ENCODE data around the gene NKD1.

Gene NKD1, protein sequence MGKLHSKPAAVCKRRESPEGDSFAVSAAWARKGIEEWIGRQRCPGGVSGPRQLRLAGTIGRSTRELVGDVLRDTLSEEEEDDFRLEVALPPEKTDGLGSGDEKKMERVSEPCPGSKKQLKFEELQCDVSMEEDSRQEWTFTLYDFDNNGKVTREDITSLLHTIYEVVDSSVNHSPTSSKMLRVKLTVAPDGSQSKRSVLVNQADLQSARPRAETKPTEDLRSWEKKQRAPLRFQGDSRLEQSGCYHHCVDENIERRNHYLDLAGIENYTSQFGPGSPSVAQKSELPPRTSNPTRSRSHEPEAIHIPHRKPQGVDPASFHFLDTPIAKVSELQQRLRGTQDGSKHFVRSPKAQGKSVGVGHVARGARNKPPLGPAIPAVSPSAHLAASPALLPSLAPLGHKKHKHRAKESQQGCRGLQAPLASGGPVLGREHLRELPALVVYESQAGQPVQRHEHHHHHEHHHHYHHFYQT

DNA sequence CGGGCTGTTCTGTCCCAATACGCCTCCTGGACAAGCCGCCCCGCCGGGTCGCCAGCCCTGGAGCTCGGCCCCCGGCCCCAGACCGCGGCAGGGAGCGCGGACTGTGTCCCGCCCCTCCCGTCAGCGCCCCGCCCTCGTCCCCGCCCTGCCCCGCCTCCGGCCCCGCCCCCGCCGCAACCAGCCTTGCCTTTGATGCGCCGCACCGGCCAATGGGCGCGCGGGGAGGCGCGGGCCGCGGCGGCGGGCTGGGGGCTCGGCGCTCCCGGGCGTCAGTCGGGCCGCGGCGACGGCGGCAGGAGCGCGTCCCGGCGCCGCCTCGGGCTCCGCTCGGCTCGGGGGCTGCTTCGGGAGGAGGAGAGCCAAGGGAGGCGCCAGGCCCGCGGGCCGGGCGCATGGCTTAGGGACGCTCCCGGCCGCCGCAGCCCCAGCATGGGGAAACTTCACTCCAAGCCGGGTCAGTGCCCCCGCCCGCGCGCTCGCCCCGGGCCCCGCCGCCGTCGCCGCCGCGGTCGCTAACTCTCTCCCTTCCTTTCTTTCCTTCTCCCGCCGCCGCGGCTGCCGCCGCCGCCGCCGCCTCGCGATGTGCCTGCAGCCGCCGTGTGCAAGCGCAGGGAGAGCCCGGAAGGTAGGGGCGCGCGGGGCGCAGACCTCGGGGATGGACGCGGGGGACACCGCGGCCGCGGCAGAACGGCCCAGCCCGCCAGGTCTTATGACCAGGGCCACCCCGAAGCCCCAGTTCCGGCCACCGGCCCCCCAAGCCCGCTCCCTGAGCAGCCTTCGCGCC is at the start of gene NKD1:
Gene NKD1, plus strand, starts transcription at position 272 of the 784 bp plus-strand sequence. Its CDS starts 158 bp downstream, at position 430.
- peak; percentile 61 for DNase-seq (ENCODE audit: low read depth)

DNA sequence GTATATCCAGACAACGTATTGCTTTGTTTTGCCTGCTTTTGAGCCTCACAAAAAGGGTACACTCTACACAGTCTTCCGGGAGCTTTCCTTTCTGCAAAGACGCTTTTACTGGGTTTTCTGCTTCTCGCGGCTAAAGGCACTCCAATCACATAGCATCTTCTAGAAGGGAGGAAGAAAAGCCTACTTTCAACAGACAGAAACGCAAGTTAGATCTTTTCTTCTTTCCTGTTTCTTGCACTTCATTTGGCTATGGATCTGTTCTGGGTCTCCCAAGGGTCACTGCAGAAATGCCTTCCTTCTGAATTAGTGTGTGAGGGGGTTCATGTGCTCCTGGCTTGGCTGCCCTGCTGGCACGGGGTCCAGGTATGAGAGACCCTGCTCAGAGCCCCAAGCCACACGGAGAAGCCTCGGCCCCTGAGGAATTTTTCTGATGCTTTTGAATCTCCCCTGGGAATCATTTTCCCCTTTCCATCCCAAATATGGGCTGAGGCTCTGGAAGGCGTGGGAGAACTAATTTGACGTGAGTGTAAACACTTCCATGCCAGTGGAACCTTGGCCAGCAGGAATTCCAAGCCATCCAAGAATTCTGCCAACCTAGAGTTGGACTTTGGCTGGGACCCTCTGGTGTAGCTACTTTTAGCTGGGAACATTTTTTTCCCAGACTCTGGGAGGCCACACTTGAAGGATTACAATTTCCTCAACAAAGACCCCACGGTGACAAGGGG is 49.6 kb upstream of the NKD1 start:
- DNase-seq (ENCODE audit: low read depth) = no peak

DNA sequence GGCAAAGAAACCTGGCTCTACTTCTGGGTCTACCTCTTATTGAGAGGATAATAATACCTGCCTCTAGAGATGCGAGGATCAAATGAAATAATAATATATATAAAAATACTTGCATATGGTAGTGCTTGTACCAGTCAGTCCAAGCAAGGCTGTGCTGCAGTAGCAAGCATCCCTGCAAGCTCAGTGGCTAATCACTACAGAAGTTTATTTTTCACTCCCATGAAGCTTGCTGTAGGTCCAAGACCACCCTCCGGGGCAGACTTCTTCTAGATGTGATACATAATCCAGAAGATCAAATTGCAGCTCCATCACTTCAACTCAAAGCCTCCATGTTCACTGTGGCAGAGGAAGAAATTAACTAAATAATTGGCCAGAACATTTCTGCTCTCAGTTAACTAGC is 48.9 kb upstream of the NKD1 start:
- no peak for DNase-seq (ENCODE audit: low read depth)

DNA sequence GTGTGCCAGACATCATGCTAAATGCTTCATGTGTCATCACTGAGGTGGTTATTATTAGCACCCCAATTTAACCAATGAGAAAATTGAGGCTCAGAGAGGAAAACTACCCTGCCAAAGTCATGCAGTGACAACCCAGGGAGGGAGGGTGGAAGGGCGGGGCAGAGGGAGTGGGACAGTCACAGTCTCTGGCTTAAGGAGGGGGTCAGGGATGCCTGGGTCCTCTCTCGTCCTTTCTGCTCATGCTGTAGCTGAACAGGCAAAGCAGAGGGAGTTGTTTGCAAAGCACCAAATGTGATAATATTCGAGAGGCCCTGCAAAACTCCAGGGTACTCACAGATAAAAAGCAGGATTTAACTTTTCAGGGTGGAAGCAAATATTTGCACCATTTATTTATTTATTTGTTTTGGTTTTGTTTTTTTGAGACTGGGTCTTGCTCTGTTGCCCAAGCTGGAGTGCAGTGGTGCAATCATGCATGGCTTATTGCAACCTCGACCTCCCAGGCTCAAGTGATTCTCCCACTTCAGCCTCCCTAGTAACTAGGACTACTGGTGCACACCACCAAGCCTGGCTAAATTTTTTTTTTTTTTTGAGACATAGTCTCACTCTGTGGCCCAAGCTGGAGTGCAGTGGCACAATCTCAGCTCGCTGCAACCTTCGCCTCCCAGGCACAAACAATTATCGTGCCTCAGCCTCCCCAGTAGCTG is 47.9 kb upstream of the NKD1 start:
- DNase-seq (ENCODE audit: low read depth) = no peak

DNA sequence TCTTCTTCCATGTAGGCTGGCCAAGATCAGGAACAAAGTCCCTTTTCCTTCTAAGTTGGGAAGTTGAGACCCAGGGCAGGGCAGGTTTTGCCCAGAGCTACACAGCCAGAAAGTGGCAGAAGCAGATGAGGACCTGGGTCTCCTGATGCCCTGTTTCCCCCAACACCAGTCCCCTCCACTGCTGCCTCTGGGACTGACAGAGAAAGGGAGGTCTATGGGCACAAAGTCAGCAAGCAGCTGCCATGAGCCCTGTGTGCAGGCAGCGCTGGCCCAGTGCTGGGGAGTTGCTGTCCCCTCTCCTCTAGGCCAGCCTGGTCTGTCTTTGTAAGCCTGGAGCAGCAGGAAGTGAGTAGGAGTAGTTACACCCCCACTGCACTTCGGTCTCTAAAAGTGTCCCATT is 46.9 kb upstream of the NKD1 start:
- DNase-seq (ENCODE audit: low read depth) = no peak

DNA sequence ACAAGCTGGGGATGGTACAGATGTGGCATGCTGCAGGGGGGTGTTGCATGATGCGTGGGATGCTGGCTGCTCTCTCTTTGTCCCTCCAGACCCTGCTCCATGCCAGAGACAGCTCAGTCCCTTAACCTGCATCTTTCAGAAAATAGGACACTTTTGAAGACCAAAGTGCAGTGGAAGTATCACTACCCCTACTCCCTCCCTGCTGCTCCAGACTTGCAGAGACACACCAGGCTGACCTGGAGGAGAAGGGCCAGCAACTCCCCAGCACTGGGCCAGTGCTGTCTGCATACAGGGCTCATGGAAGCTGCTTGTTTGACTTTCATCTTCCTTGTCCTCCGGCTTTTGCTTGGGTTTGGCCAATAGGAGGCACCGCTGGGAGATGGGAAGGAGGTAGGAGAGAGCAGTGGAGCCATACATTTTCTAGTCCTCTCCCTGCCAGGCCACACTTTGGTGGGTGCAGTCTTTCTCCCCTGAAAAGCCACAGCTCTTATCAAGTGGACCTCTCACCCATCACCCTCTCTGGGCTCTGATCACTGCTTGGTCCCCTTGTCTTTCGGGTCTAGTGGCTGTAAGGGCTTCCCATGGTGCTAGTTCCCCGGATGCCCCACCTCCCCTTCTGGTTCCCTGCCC is 46.1 kb upstream of the NKD1 start:
- DNase-seq (ENCODE audit: low read depth) = no peak

DNA sequence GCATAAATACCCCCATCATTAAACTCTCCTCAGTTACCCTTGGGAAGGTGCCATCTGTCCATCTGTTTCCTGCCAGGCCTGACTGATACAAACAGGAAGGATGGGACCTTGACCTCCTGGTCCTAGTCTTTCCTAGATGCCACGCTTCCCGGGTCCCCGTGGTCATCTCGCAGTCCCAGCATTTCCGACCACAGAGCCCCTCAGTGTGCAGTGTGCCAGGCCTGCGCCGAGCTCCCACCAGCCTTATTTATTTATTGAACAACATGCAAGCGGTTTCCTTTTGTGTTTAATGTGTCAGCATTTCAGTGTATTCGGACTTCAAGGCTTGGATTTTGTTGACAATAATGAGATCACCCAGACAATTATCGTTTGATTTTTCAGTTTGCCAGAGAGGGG is 45.6 kb upstream of the NKD1 start:
- no peak for DNase-seq (ENCODE audit: low read depth)

DNA sequence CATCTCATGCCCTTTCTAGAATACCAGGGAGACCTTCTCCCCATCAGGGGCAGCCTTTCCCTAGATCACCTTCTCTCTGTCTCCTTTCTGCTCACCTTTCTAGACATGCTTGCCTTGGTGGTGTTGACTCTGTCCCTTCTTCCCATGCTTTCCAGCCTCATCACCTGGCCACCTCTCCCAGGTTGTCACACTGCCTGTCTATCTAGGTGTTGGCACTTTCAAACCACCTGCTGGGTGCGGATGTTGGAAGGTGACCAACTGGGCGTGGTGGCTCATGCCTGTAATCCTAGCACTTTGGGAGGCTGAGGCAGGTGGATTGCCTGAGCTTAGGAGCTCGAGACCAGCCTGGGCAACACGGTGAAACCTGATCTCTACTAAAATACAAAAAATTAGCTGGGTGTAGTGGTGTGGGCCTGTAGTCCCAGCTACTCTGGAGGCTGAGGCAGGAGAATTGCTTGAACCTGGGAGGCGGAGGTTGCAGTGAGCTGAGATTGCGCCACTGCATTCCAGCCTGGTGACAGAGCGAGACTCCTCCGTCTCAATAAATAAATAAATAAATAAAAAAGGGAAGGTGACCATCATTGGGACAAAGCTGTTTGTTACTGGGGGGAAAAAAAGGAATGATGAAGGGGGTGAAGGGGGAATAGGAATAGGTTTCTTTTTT is 44.2 kb upstream of the NKD1 start:
- DNase-seq (ENCODE audit: low read depth) = peak; percentile 12

DNA sequence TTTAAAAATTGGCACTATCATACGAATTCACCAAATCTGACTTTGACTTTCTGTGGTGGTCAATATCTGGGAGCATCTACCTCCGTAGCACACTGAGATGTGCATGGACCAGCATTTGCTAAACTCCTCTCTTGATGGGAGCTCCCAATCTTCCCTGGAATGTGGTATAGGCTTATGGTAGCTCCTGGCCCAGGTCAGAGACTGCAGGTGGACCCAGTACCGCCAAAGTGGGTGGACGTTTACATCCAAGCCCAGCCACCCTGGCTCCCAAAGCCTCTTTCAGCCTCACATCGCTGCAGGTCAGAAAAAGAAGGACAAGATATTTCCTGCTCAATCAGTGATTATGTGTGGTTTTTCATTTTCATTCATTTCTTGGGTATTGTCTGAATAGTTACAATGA is 43.1 kb upstream of the NKD1 start:
- DNase-seq (ENCODE audit: low read depth) = no peak

DNA sequence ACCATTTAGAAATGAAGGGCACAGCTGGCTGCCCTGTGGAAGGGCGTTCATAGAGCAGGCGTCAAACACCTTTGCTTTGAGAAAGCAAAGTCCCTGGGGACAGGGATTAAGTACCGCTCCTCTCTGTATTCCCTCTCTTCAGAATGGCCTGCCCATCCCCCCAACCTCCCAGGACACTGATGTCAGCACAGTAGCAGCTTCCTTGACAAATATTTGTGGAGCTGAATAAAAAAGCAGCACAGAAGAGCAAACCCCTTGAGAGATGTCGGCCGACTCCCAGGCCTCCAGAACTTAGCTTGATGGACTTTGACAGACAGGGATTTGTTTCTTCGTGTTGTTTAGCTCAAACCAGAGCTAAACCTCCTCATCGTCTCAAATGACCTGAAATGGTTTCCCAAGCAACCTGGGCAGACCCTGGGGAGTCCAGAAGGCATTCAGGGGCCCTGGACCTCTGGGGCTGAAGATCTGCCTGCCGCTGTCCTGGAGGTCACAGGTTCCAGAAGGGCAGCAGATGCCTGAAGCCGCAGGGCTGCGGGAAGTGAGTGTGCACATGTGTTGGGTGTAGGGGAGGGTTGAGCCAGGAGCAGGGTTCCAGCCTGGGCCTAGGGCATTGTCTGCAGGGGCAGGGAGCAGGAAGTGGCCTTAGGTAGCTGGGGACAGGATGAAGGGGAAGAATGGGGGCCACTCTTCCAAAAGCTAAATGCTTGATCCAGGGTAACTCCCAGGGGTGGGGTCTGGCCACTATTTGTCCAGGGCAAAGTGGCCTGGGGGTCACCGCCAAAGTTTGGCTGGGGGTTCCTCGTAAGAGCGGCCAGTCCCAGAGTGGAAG is 42.3 kb upstream of the NKD1 start:
- peak; percentile 8 for DNase-seq (ENCODE audit: low read depth)

DNA sequence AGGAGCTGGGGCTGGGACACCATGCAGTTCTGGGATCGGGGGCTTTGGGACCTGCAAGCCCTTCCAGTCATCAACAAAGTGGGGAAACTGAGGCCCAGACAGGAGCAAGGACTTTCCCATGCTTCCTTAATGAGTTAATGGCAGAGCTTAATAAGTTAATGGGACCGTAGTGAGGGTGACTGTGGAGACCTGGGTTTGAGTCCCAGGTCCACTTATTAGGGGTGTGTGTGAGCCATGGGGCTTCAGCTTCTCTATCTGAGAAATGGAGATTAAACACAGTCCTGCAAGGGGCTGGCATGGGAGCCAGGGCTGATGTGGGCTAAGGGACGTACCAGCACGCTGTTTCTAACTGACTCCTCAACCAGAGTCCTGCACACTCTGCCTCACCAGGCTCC is 41.7 kb upstream of the NKD1 start:
- DNase-seq (ENCODE audit: low read depth) = no peak

DNA sequence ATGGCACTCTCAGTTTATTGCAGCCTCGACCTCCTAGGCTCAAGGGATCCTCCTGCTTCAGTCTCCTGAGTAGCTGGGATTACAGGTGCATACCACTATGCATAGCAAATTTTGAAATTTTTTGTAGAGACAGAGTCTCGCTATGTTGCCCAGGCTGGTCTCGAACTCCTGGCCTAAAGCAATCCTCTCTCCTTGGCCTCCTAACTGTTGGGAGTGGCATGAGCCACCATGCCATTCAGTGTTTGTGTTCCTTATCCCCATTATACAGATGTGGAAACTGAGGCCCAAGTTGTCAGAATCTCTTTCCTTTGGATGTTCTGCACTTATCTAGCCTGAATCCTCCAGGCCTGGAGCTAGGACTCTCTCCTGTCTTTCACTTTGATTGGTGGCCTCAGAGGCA is 40.8 kb upstream of the NKD1 start:
- DNase-seq (ENCODE audit: low read depth) = no peak

DNA sequence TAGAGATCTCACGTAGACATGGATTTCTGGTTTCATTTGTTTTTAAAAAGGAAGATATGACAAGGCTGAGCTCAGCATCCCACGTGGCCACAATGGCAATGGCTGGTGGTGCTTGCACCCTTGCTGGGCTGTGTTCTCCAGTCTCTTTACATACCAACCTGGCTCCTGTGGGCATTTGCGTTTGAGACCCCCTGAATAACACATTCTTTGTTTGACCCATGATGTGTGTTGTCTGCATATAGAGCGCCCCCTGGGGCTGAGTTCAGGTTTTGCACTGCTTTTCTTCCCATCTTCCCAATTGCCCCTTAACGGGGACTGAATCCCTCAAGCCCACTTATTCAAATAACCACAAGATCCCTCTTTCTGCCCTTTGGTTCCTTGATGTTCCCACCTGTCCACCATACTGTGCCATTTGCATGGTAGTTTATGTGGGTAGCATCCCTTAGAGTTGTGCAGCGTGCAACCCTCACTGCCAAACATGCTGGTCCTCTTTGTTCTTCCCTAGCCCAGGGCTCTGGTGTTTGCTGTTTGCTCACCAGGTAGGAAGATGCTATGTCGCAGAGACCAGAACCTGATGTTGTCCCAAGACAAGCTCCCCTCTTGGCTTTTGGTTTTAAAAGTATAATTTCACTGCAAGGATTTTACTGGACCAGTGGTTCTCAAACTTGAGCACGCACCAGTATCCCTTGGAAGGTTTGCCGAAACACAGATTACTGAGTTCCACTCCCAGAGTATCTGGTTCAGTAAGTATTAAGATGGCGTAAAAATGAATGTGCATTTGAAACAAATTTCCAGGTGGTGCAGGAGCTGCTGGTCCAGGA is 38.5 kb upstream of the NKD1 start:
- peak; percentile 51 for DNase-seq (ENCODE audit: low read depth)

DNA sequence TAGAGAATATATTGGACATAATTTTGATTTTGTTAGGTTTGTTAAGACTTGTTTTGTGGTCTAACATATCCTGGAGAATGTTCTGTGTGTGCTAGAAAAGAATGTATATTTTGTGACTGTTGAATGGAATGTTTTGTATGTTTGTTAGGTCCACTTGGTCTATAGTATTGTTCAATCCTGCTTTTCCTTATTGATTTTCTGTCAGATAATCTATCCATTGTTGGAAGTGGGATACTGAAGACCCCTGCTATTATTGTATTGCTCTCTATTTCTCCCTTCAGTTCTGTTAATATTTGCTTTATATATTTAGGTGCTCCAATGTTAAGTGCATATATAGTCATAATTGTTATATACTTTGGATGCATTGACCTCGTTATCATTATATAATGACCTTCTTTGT is 33.0 kb upstream of the NKD1 start:
- no peak for DNase-seq (ENCODE audit: low read depth)

DNA sequence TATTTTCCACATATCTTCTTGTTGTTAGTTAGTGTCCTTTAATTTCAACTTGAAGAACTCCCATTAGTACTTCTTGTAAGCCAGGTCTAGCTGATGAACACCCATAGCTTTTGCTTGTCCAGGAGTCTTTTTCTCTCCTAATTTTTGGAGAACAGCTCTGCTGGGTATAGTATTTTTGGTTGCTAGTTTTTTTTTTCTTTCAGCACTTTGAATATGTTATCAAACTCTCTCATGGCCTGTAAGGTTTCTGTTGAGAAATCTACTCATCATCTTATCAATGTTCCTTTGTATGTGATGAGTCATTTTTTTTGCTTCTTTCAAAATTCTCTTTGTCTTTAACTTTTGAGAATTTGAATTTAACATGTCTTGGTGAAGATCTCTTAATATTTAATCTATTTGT is 31.8 kb upstream of the NKD1 start:
- no peak for DNase-seq (ENCODE audit: low read depth)

DNA sequence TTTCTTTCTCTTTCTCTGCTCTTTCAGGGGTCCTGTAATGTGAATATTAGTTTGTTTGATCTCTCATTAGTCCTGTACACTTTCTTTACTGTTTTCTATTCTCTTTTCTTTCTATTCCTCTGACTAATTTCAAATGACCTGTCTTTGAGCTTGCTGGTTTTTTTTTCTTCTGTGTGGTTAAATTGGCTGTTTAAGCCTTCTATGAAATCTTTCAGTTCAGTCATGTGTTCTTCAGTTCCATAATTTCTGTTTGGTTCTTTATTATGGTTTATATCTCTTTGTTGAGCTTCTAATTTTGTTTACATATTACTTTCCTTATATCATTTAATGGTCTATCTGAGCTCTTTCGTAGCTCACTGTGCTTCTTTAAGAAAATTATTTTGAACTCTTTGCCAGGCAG is 31.3 kb upstream of the NKD1 start:
- DNase-seq (ENCODE audit: low read depth) = no peak

DNA sequence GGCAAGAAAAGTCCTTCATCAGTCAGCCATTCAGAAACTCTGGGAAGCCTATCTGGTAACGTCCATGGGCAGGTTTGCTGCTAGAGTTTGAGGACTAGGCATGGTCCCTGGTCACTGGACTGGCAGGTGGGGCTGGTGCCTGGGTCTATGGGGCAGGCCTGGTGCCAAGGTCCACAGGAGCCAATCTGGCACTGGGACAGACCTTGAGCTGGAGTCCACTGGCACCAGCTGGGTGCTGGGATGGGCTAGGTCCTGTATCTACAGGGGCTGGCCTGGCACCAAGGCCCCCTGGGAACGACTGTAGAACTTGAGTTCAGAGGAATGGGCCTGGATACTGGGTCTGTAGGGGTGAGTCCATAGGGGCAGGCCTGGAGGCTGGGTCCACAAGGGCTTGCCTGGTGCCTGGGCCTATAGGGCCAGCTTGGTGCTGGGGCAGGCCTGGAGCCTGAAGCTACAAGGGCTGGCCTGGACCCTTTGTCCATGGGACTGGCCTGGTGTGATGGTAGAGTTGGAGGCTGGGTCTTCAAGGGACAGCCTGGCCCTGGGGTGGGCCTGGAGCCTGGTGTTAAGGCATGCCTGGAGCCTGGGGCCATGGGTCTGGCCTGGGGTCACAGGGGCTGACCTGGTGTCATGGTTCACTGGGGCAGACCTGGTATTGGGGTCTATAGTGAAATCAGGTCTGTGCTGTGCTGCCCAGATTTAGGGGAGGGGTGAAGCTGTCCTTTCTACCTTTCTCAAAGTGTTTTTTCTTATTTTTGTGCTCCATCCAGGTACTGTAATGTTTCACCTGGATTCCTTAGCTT is 30.5 kb upstream of the NKD1 start:
- no peak for DNase-seq (ENCODE audit: low read depth)

DNA sequence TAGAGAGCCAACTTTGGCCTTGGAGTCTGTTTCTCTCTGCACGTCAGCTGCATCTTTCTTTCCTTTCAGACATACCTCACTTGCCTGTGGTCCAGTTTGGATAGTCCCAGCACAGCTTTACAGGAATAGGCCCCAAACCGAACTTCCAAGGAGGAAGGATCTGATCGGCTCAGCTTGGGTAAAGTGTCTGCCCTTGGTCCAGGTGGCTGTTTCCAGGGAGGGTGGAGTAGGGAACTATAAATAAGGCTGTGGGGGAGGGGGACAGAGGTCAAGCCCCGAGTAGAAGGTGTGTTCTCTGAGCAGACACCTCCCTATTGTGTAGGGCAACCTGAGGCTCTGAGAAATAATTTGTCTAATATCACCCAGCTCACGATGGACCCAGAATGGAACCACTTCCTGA is 29.2 kb upstream of the NKD1 start:
- no peak for DNase-seq (ENCODE audit: low read depth)
